ENCODE results near the gene SUPT3H. TPM values are rescaled to one million over a fixed set of nuclear protein-coding genes. Genes with fewer than 3 reads are reported as not detected.

Gene SUPT3H
- total RNA-seq, 3 donors from 2014 or later (not counting 1 experiment from before 2014, with no cell fraction given): 7.3 to 10.9 (median 9.9) TPM

- DNase-seq (peak in 1 of 2 donors; percentile 64), ATAC-seq (peak in 1 of 3 donors; percentile 8)
- H3K36me3 Mint-ChIP-seq: no peaks in the 10 kb centered on the region
- Histone ChIP-seq H3K9me3 (ENCODE audit: control insufficient read depth, insufficient read depth, low read length) (no peaks in the 10 kb centered on the region), H3K27me3 (ENCODE audit: control insufficient read depth, insufficient read depth, low read length) (no peaks in the 10 kb centered on the region), H3K4me3 (ENCODE audit: low read length) (peak overlapping the region; percentile 93), H3K36me3 (ENCODE audit: control insufficient read depth, insufficient read depth, low read length) (no peaks in the 10 kb centered on the region), H3K27ac (ENCODE audit: low read length) (peak overlapping the region; percentile 99), H3K4me1 (ENCODE audit: control insufficient read depth, insufficient read depth, low read length) (peaks cover 4% of the 10 kb centered on the region)
- H3K27ac Mint-ChIP-seq: peak overlapping the region; percentile 93 to 98
- no peaks in the 10 kb centered on the region for H3K9me3 Mint-ChIP-seq
- peak overlapping the region; percentile 96 for H3K4me3 Mint-ChIP-seq
- peaks cover 24% of the 10 kb centered on the region in 2 donors for H3K4me1 Mint-ChIP-seq
- 0% methylated on average over 17 of the region's 21 CpGs for WGBS (ENCODE audit: insufficient coverage)
- no peak for TF ChIP-seq CTCF (IDR thresholded peaks at IDR 0.05)
- intact Hi-C loops (cut with micrococcal nuclease): loop anchor here (2.0 kb wide), 1 partner anchor 44 kb away; no protein-coding TSS in a partner anchor
- no peaks in the 10 kb centered on the region for H3K27me3 Mint-ChIP-seq (ENCODE audit: low read depth in 2 of 2)
Measured at GRCh38 chr6:45378334-45378926, 696 bp upstream of the SUPT3H start.

DNA sequence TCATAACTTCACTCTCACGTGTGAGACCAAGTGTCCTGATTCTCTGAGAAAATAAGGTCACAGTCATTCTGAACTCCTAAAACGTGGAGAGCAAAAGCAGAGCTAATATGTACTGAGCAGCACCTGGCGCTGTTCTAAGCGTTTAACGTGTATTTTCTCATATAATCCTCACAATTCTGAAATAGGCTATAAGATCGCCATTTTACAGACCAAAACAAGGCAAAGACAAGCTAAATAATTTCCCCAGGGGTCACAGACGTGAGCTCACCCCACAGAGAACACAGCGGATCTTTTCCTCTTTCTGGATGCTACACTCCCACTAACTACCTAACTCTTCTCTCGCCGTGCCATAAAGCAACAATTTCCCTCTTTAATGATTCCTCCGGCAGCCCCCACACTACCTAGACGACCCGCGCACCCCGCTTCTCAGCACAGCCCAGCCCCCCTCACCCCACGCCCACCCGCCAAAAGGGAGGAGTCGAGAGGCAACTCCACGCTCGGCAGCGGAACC is 636 bp downstream of the SUPT3H start:
- Histone ChIP-seq H3K4me1 (ENCODE audit: control insufficient read depth, insufficient read depth, low read length) (peaks cover 4% of the 10 kb centered on the region), H3K36me3 (ENCODE audit: control insufficient read depth, insufficient read depth, low read length) (no peaks in the 10 kb centered on the region), H3K27me3 (ENCODE audit: control insufficient read depth, insufficient read depth, low read length) (no peaks in the 10 kb centered on the region), H3K4me3 (ENCODE audit: low read length) (peak overlapping the region; percentile 93), H3K27ac (ENCODE audit: low read length) (peak overlapping the region; percentile 99), H3K9me3 (ENCODE audit: control insufficient read depth, insufficient read depth, low read length) (no peaks in the 10 kb centered on the region)
- Mint-ChIP-seq H3K9me3 (no peaks in the 10 kb centered on the region), H3K4me1 (peaks cover 24% of the 10 kb centered on the region in 2 donors), H3K27ac (peak overlapping the region; percentile 93 to 98), H3K4me3 (peak overlapping the region; percentile 96), H3K36me3 (no peaks in the 10 kb centered on the region), H3K27me3 (ENCODE audit: low read depth in 2 of 2) (no peaks in the 10 kb centered on the region)
- TF ChIP-seq CTCF (IDR thresholded peaks at IDR 0.05): no peak
- DNase-seq (no peak), ATAC-seq (peak in 1 of 3 donors; percentile 0)
- intact Hi-C loops (cut with micrococcal nuclease): no loop called here
- under 1% methylated on average over 21 of the region's 21 CpGs for WGBS (ENCODE audit: insufficient coverage)

GRCh38 chr6:45376310-45377042 is 1.3 kb downstream of the SUPT3H start:
- no peaks in the 10 kb centered on the region for H3K9me3 Mint-ChIP-seq
- Histone ChIP-seq H3K36me3 (ENCODE audit: control insufficient read depth, insufficient read depth, low read length) (no peaks in the 10 kb centered on the region), H3K27ac (ENCODE audit: low read length) (peak overlapping the region; percentile 99), H3K27me3 (ENCODE audit: control insufficient read depth, insufficient read depth, low read length) (no peaks in the 10 kb centered on the region), H3K4me3 (ENCODE audit: low read length) (peak overlapping the region; percentile 93), H3K4me1 (ENCODE audit: control insufficient read depth, insufficient read depth, low read length) (peaks cover 4% of the 10 kb centered on the region), H3K9me3 (ENCODE audit: control insufficient read depth, insufficient read depth, low read length) (no peaks in the 10 kb centered on the region)
- ATAC-seq: no peak
- TF ChIP-seq CTCF (IDR thresholded peaks at IDR 0.05): no peak
- peaks cover 24% of the 10 kb centered on the region in 2 donors for H3K4me1 Mint-ChIP-seq
- H3K36me3 Mint-ChIP-seq: no peaks in the 10 kb centered on the region
- no peak for DNase-seq
- intact Hi-C loops (cut with micrococcal nuclease): no loop called here
- 50% methylated on average over 10 of the region's 11 CpGs for whole genome bisulfite sequencing (ENCODE audit: insufficient coverage)
- H3K4me3 Mint-ChIP-seq: peak overlapping the region; percentile 96
- H3K27me3 Mint-ChIP-seq (ENCODE audit: low read depth in 2 of 2): no peaks in the 10 kb centered on the region
- peak overlapping the region; percentile 93 to 98 for H3K27ac Mint-ChIP-seq
